GM19438 (cell line): ENCODE measurements around the gene MIA2.

ENCODE experiments used
- ATAC-seq: cut with Tn5 transposase; IDR thresholded peaks from one replicate; pipeline ENCODE4 v1.9.1; 2021; ENCODE audit warnings: low read depth; ENCODE audit not compliant: unreplicated experiment

MIA2 gene

GRCh38 chr14:39432619-39433451 lies 199.1 kb downstream of the MIA2 start:
- peak; percentile 63 for ATAC-seq

GRCh38 chr14:39433452-39433813 lies 199.7 kb downstream of the MIA2 start:
- no peak for ATAC-seq

- ATAC-seq: no peak
Measured at GRCh38 chr14:39434401-39434800, 200.7 kb downstream of the MIA2 start.

GRCh38 chr14:39435241-39435640 lies 201.5 kb downstream of the MIA2 start:
- ATAC-seq: no peak
